GM12874 (cell line): ENCODE measurements around the gene TMTC1.

Experiments
- CTCF ChIP-seq: IDR thresholded peaks from 2 replicates; pipeline ENCODE4 v1.5.1; 2011; ENCODE audit warnings: low read depth, mild to moderate bottlenecking, control low read depth, low read length, moderate library complexity; ENCODE audit not compliant: insufficient read depth

Gene TMTC1

GRCh38 chr12:29756741-29757390 lies 26.9 kb downstream of the TMTC1 start:
- TF ChIP-seq CTCF = no peak

GRCh38 chr12:29754235-29755189 lies 29.2 kb downstream of the TMTC1 start:
- TF ChIP-seq CTCF = no peak

- TF ChIP-seq CTCF = no peak
Observed at GRCh38 chr12:29752121-29752520, 31.6 kb downstream of the TMTC1 start.

- no peak for TF ChIP-seq CTCF
Observed at GRCh38 chr12:29751676-29752075, 32.1 kb downstream of the TMTC1 start.

GRCh38 chr12:29750928-29751220 lies 32.9 kb downstream of the TMTC1 start:
- no peak for TF ChIP-seq CTCF

GRCh38 chr12:29750131-29750927 lies 33.4 kb downstream of the TMTC1 start:
- no peak for TF ChIP-seq CTCF

- no peak for TF ChIP-seq CTCF
Observed at GRCh38 chr12:29744365-29744764, 39.4 kb downstream of the TMTC1 start.
